Large intestine (tissue), 3 donors: ENCODE data around the gene RPS6KL1. TPM values are rescaled to one million over a fixed set of nuclear protein-coding genes. Genes with fewer than 3 reads are reported as not detected.

Experiments used
- DNase-seq, 2 donors: peaks; one replicate each; pipeline versions ENCODE4 v3.0.0 to v3.0.0-alpha.2; 2013
- H3K27ac ChIP-seq: one replicate; pipeline ENCODE4 v1.5.1; 2013; ENCODE audit warnings: low read length
- H3K27me3 ChIP-seq: 2 replicates; pipeline ENCODE4 v1.6.1; 2013; ENCODE audit warnings: low read length; ENCODE audit not compliant: control insufficient read depth, insufficient read depth
- H3K36me3 ChIP-seq: 2 replicates; pipeline ENCODE4 v1.6.1; 2013; ENCODE audit warnings: low read length; ENCODE audit not compliant: control insufficient read depth, insufficient read depth
- H3K4me1 ChIP-seq: one replicate; pipeline ENCODE4 v1.6.1; 2013; ENCODE audit warnings: low read length; ENCODE audit not compliant: control insufficient read depth, insufficient read depth
- H3K4me3 ChIP-seq: one replicate; pipeline ENCODE4 v1.5.1; 2013; ENCODE audit warnings: low read length
- H3K9me3 ChIP-seq: one replicate; pipeline ENCODE4 v1.6.1; 2013; ENCODE audit warnings: mild to moderate bottlenecking, low read depth, low read length, moderate library complexity; ENCODE audit not compliant: control insufficient read depth
- WGBS: methylation state at CpG from one replicate; pipeline ENCODE4 v1.1.5; 2013; ENCODE audit warnings: low lambda C conversion rate; ENCODE audit not compliant: insufficient coverage; 5-methylcytosine and 5-hydroxymethylcytosine counted together
- polyA plus RNA-seq: library from polyadenylated mRNA; unstranded; fragments of 120-200 nt; gene quantifications from one replicate; pipeline ENCODE4 v1.2.1, GENCODE V29; 2013

The RPS6KL1 gene
- polyA plus RNA-seq, 1 donor: 5.4 TPM

GRCh38 chr14:74888164-74889158 is 34.6 kb downstream of the RPS6KL1 start:
- H3K27ac ChIP-seq: no peak overlapping the region

GRCh38 chr14:74886001-74886400 is 37.1 kb downstream of the RPS6KL1 start:
- Histone ChIP-seq H3K9me3 (no peaks in the 10 kb centered on the region), H3K27ac (no peak overlapping the region), H3K27me3 (no peaks in the 10 kb centered on the region), H3K4me3 (no peak overlapping the region), H3K4me1 (peaks cover 20% of the 10 kb centered on the region), H3K36me3 (peaks cover 29% of the 10 kb centered on the region)
- no CpG with 5 or more reads among the region's 3 CpGs for WGBS
- DNase-seq: no peak

More at GRCh38 chr14:74888164-74889158, 34.6 kb downstream of the RPS6KL1 start:
- no peak for DNase-seq
- H3K4me3 ChIP-seq: no peak overlapping the region
- WGBS: 72% methylated on average over 4 of the region's 12 CpGs
- no peaks in the 10 kb centered on the region for H3K27me3 ChIP-seq
- H3K4me1 ChIP-seq: peaks cover 12% of the 10 kb centered on the region
- H3K36me3 ChIP-seq: peaks cover 53% of the 10 kb centered on the region
- no peaks in the 10 kb centered on the region for H3K9me3 ChIP-seq

GRCh38 chr14:74882103-74882920 is 40.7 kb downstream of the RPS6KL1 start:
- Histone ChIP-seq H3K27ac (peak overlapping the region; percentile 85), H3K36me3 (peaks cover 9% of the 10 kb centered on the region), H3K4me1 (peaks cover 32% of the 10 kb centered on the region), H3K27me3 (no peaks in the 10 kb centered on the region), H3K4me3 (peak overlapping the region; percentile 80), H3K9me3 (no peaks in the 10 kb centered on the region)
- peak; percentile 24 to 69 for DNase-seq
- WGBS: no CpG with 5 or more reads among the region's 49 CpGs

- H3K4me3 ChIP-seq: peak within 1 kb of the TSS; percentile 80
- H3K27me3 ChIP-seq: no peaks in the 10 kb centered on the region
- peak; percentile 79 to 92 for DNase-seq
- H3K27ac ChIP-seq: peak within 1 kb of the TSS; percentile 85
- peaks cover 9% of the 10 kb centered on the region for H3K36me3 ChIP-seq
- no peaks in the 10 kb centered on the region for H3K9me3 ChIP-seq
- peaks cover 32% of the 10 kb centered on the region for H3K4me1 ChIP-seq
- WGBS: no CpG with 5 or more reads among the region's 53 CpGs
Measured at GRCh38 chr14:74881431-74882102, 41.5 kb downstream of the RPS6KL1 start, which contains the start of gene DLST. Gene DLST, plus strand, starts transcription at chr14:74881916. Its CDS starts 38 bp downstream, at chr14:74881954.

GRCh38 chr14:74879427-74880182 is 43.5 kb downstream of the RPS6KL1 start:
- H3K27ac ChIP-seq: peak overlapping the region; percentile 48
- H3K9me3 ChIP-seq: no peaks in the 10 kb centered on the region
- no peak overlapping the region for H3K4me3 ChIP-seq
- H3K4me1 ChIP-seq: peaks cover 32% of the 10 kb centered on the region
- H3K27me3 ChIP-seq: no peaks in the 10 kb centered on the region
- no CpG with 5 or more reads among the region's 3 CpGs for WGBS
- H3K36me3 ChIP-seq: no peaks in the 10 kb centered on the region
- peak; percentile 50 to 71 for DNase-seq

- Histone ChIP-seq H3K4me3 (no peak within 1 kb of the TSS), H3K9me3 (no peaks in the 10 kb centered on the region), H3K27me3 (no peaks in the 10 kb centered on the region), H3K27ac (no peak within 1 kb of the TSS), H3K36me3 (no peaks in the 10 kb centered on the region), H3K4me1 (peaks cover 17% of the 10 kb centered on the region)
- WGBS: no CpG with 5 or more reads among the region's 13 CpGs
- no peak for DNase-seq
Measured at GRCh38 chr14:74875941-74876913, 46.8 kb downstream of the RPS6KL1 start, which contains the start of gene PROX2. Gene PROX2, minus strand, starts transcription at chr14:74876145. Its CDS starts 12,311 bp downstream, at chr14:74863834.

- no peak for DNase-seq
- H3K4me3 ChIP-seq: no peak overlapping the region
- WGBS: no CpG with 5 or more reads among the region's 5 CpGs
- H3K4me1 ChIP-seq: peaks cover 8% of the 10 kb centered on the region
- H3K27ac ChIP-seq: no peak overlapping the region
- no peaks in the 10 kb centered on the region for H3K27me3 ChIP-seq
- no peaks in the 10 kb centered on the region for H3K9me3 ChIP-seq
- H3K36me3 ChIP-seq: no peaks in the 10 kb centered on the region
Measured at GRCh38 chr14:74875204-74875603, 47.9 kb downstream of the RPS6KL1 start.

GRCh38 chr14:74871819-74872218 is 51.2 kb downstream of the RPS6KL1 start:
- no peaks in the 10 kb centered on the region for H3K4me1 ChIP-seq
- H3K9me3 ChIP-seq: no peaks in the 10 kb centered on the region
- no peak for DNase-seq
- H3K4me3 ChIP-seq: no peak overlapping the region
- H3K27me3 ChIP-seq: peaks cover 3% of the 10 kb centered on the region
- no peak overlapping the region for H3K27ac ChIP-seq
- WGBS: no CpG with 5 or more reads among the region's 4 CpGs
- H3K36me3 ChIP-seq: no peaks in the 10 kb centered on the region

GRCh38 chr14:74868739-74869138 is 54.3 kb downstream of the RPS6KL1 start:
- DNase-seq: no peak
- H3K4me1 ChIP-seq: no peaks in the 10 kb centered on the region
- no peaks in the 10 kb centered on the region for H3K36me3 ChIP-seq
- peaks cover 3% of the 10 kb centered on the region for H3K27me3 ChIP-seq
- no peak overlapping the region for H3K27ac ChIP-seq
- H3K9me3 ChIP-seq: no peaks in the 10 kb centered on the region
- no CpG with 5 or more reads among the region's 8 CpGs for WGBS
- H3K4me3 ChIP-seq: no peak overlapping the region
